Subcutaneous adipose tissue (tissue), 4 donors: ENCODE results near the gene TRMT11. TPM values are rescaled to one million over a fixed set of nuclear protein-coding genes. Genes with fewer than 3 reads are reported as not detected.

ENCODE experiments used
- total RNA-seq, 4 donors: library from RNA; depleted of rRNA; stranded (reverse); fragments of >200 nt; gene quantifications; one replicate each; pipeline ENCODE4 v1.1.0, GENCODE V29; 2016
- TF ChIP-seq, protein P1 (sequence below): fragments of 450-650 bp; IDR thresholded peaks from one replicate; pipeline ENCODE4 v1.5.1; 2016; ENCODE audit warnings: low read depth, mild to moderate bottlenecking, control low read depth, antibody characterized with exemption, moderate library complexity

Gene TRMT11
- total RNA-seq, 4 donors from 2014 or later = 16.1 to 27.6 (median 16.4) TPM

GRCh38 chr6:126060400-126060799, 74.1 kb downstream of the TRMT11 start:
- TF ChIP-seq, protein P1, sequence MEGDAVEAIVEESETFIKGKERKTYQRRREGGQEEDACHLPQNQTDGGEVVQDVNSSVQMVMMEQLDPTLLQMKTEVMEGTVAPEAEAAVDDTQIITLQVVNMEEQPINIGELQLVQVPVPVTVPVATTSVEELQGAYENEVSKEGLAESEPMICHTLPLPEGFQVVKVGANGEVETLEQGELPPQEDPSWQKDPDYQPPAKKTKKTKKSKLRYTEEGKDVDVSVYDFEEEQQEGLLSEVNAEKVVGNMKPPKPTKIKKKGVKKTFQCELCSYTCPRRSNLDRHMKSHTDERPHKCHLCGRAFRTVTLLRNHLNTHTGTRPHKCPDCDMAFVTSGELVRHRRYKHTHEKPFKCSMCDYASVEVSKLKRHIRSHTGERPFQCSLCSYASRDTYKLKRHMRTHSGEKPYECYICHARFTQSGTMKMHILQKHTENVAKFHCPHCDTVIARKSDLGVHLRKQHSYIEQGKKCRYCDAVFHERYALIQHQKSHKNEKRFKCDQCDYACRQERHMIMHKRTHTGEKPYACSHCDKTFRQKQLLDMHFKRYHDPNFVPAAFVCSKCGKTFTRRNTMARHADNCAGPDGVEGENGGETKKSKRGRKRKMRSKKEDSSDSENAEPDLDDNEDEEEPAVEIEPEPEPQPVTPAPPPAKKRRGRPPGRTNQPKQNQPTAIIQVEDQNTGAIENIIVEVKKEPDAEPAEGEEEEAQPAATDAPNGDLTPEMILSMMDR = no peak

- TF ChIP-seq, protein P1 = no peak
These were observed 77.3 kb downstream of the TRMT11 start for GRCh38 chr6:126063512-126064146.

DNA sequence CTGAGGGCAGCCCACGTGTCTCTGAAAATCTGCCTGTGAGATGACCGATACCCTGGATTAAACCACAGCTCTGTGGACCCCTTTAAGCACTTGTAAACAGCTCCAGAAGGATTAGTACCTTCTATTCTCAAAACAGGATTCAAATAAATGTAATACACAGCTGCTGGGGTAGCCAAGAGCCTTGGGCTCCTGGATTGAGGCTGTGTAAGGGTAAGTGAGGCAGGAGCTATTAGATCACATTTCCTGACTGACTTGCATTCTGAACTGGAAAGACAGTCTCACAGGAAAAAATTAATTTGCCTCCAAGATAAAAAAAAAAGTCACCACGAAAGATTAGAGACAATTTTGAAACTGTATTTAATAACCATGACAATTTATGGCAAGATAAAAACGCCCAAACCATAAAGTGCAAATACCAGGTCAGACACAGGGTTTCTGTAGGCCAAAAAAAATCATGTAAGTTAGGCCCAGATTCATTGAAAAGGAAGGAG, 78.0 kb downstream of the TRMT11 start:
- TF ChIP-seq, protein P1 = no peak

GRCh38 chr6:126064748-126065401, 78.5 kb downstream of the TRMT11 start:
- TF ChIP-seq, protein P1 = no peak

DNA sequence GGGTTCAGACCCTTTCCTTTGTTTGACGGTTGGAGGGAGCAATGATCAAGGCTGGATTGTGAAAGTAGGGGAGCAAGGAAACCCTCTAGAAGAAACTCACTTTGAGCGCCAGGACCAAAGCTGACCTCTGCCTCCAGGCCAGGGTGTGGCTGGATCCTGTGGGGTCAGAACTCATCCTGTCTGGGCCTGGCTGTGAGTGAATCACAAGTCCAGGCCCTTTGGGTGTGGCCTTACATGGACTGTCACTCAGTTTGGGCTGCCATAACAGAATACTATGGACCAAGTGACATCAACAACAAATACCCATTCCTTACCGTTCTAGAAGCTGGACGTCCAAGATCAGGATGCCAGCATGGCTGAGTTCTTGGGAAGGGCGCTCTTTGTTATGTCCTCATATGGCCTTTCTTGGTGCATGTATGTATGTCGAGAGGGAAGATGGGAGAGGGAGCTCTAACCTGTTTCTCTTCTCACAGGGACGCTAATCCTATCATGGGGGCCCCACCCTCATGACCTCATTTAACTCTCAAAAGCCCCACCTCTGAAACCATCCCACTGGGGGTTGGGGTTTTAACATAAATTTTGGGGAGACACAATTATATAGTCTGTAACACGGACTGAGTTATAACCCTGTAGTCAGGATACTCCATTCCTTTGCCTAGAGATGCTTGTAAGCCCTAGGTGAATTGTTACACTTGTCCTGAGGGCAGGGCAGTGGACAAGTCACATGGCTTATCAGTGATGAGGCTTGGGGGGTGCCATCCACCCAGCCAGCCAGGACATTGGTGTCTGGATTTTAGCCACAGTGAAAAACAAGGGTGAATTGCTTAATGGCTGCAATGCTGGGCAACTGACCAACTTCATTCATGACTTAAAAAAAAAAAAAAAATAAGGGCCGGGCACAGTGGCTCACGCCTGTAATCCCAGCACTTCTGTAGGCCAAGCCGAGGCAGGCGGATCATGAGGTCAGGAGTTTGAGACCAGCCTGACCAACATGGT, 80.0 kb downstream of the TRMT11 start:
- TF ChIP-seq, protein P1 = no peak

GRCh38 chr6:126067073-126067472, 80.7 kb downstream of the TRMT11 start:
- TF ChIP-seq, protein P1 = no peak
